CD4-positive, alpha-beta T cell treated with Interleukin-1 beta for 1 hour (primary cell): ENCODE data around the gene GFRA1.

Source experiments
- DNase-seq, 2 donors: peaks; one replicate each; pipeline ENCODE4 v3.0.0-alpha.2; 2020 to 2022

Gene GFRA1

GRCh38 chr10:116015583-116016333, 257.2 kb downstream of the GFRA1 start:
- DNase-seq: no peak

- DNase-seq: no peak
These were observed 258.0 kb downstream of the GFRA1 start for GRCh38 chr10:116014871-116015582.

GRCh38 chr10:116014326-116014725, 258.7 kb downstream of the GFRA1 start:
- DNase-seq: no peak

- no peak for DNase-seq
These were observed 261.1 kb downstream of the GFRA1 start for GRCh38 chr10:116011929-116012328.

- DNase-seq: no peak
These were observed 265.6 kb downstream of the GFRA1 start for GRCh38 chr10:116007256-116007891.
